Measurements from ENCODE around the gene TUBGCP2.

- no peak for TF ChIP-seq LEF1 (IDR thresholded peaks at IDR 0.05; ENCODE audit: borderline replicate concordance)
- no peak for TF ChIP-seq FOXK2 (IDR thresholded peaks at IDR 0.05)
- TF ChIP-seq FOXA1 (IDR thresholded peaks at IDR 0.05): no peak
- no peak for TF ChIP-seq SUZ12 (IDR thresholded peaks at IDR 0.05)
- TF ChIP-seq CTBP1 (IDR thresholded peaks at IDR 0.05; ENCODE audit: borderline replicate concordance): no peak
- TF ChIP-seq ELF4 (IDR thresholded peaks at IDR 0.05): no peak
- TF ChIP-seq PKNOX1 (IDR thresholded peaks at IDR 0.05): no peak
- no peak for TF ChIP-seq TARDBP (IDR thresholded peaks at IDR 0.05)
- TF ChIP-seq SP1 (IDR thresholded peaks at IDR 0.05): no peak
Measured at GRCh38 chr10:133264461-133264860, 44.2 kb downstream of the TUBGCP2 start.
